Keratinocyte (primary cell): Measurements from ENCODE around the gene NUP160. TPM values are rescaled to one million over a fixed set of nuclear protein-coding genes. Genes with fewer than 3 reads are reported as not detected.
"Not testable (repeated sequence)": the region's sequence is repeated elsewhere in the genome, so short reads cannot be mapped to it uniquely, and the experiment has no call there.

Experiments used
- DNase-seq: peaks from one replicate; pipeline ENCODE4 v3.0.0-alpha.2; 2011; ENCODE audit warnings: low read depth, missing footprints, low spot score
- FAIRE-seq: peaks from 2 replicates; lab custom pipeline; 2011; peaks lifted over from hg19 to GRCh38; lab: Jason Lieb, UNC
- H2AFZ ChIP-seq: 2 replicates; pipeline ENCODE4 v1.6.0; 2012; ENCODE audit warnings: low read length, control low read depth, inconsistent platforms; ENCODE audit not compliant: control insufficient read depth
- H3K27ac ChIP-seq: 2 replicates; pipeline ENCODE4 v1.5.1; 2011; ENCODE audit warnings: low read length; ENCODE audit not compliant: control insufficient read depth, insufficient read depth
- H3K27me3 ChIP-seq: 3 replicates; pipeline ENCODE4 v1.6.0; 2011; ENCODE audit warnings: low read length; ENCODE audit not compliant: control insufficient read depth, insufficient read depth; ENCODE audit errors: extremely low read depth
- H3K36me3 ChIP-seq, 2 experiments: 2 replicates in 1 of 2; 3 replicates in 1 of 2; pipeline ENCODE4 v1.5.1; 2011; ENCODE audit warnings: low read length in 2 of 2, mild to moderate bottlenecking in 1 of 2; ENCODE audit not compliant: control insufficient read depth in 2 of 2, insufficient read depth in 2 of 2; ENCODE audit errors: extremely low read depth in 1 of 2
- H3K4me1 ChIP-seq: 3 replicates; pipeline ENCODE4 v1.5.1; 2011; ENCODE audit warnings: low read length; ENCODE audit not compliant: control insufficient read depth, insufficient read depth; ENCODE audit errors: extremely low read depth
- H3K4me2 ChIP-seq: 3 replicates; pipeline ENCODE4 v1.6.0; 2011; ENCODE audit warnings: low read depth, low read length; ENCODE audit not compliant: control insufficient read depth, insufficient read depth; ENCODE audit errors: extremely low read depth
- H3K4me3 ChIP-seq, 3 experiments: fragments of 200-600 bp in 1 of 3; sonication (generic) in 1 of 3; 2 replicates in 2 of 3; 3 replicates in 1 of 3; pipeline ENCODE4 v1.5.1; 2011 to 2016; ENCODE audit warnings: low read length in 3 of 3, mild to moderate bottlenecking in 3 of 3, control low read depth in 2 of 3, inconsistent platforms in 1 of 3, low read depth in 1 of 3, mixed read lengths in 1 of 3, mixed run types in 1 of 3, moderate library complexity in 1 of 3; ENCODE audit not compliant: control insufficient read depth in 2 of 3, insufficient read depth in 2 of 3; ENCODE audit errors: extremely low read depth in 1 of 3
- H3K79me2 ChIP-seq: 2 replicates; pipeline ENCODE4 v1.6.0; 2012; ENCODE audit warnings: low read length; ENCODE audit not compliant: control insufficient read depth, insufficient read depth
- H3K9ac ChIP-seq: 3 replicates; pipeline ENCODE4 v1.6.0; 2011; ENCODE audit warnings: low read length; ENCODE audit not compliant: control insufficient read depth, insufficient read depth; ENCODE audit errors: extremely low read depth
- H3K9me1 ChIP-seq: 3 replicates; pipeline ENCODE4 v1.6.0; 2011; ENCODE audit warnings: low read length; ENCODE audit not compliant: control insufficient read depth, insufficient read depth; ENCODE audit errors: extremely low read depth
- H3K9me3 ChIP-seq: 2 replicates; pipeline ENCODE4 v1.5.1; 2012; ENCODE audit warnings: low read depth, low read length; ENCODE audit not compliant: control insufficient read depth
- H4K20me1 ChIP-seq: 3 replicates; pipeline ENCODE4 v1.6.0; 2011; ENCODE audit warnings: low read length; ENCODE audit not compliant: control insufficient read depth, insufficient read depth; ENCODE audit errors: extremely low read depth
- CTCF ChIP-seq, 3 experiments: IDR thresholded peaks in 1 of 3; conservative IDR thresholded peaks in 1 of 3; optimal IDR thresholded peaks in 1 of 3; 2 replicates in 2 of 3; 3 replicates in 1 of 3; pipeline versions ENCODE3 to v1.5.1; 2011; ENCODE audit warnings: low read length in 3 of 3, mild to moderate bottlenecking in 3 of 3, moderate library complexity in 2 of 3, control low read depth in 1 of 3, inconsistent platforms in 1 of 3; ENCODE audit not compliant: insufficient read depth in 2 of 3; ENCODE audit errors: extremely low read depth in 1 of 3
- EZH2 ChIP-seq: IDR thresholded peaks from one replicate; pipeline ENCODE4 v1.6.1; 2012; ENCODE audit warnings: inconsistent platforms, mild to moderate bottlenecking, low read length, moderate library complexity
- dilution Hi-C: fragments of 300-500 bp; cut with MboI; formaldehyde crosslinking; loops from one replicate; pipeline ENCODE4 v1.7.0; 2020; ENCODE audit warnings: low sequenced_read_pairs; ENCODE audit not compliant: extremely low pct_ligation_motif_present
- polyA plus RNA-seq, 5 experiments: library from polyadenylated mRNA; depleted of rRNA in 3 of 5; stranded (reverse) in 3 of 5; stranded (forward) in 1 of 5; unstranded in 1 of 5; fragments of >200 nt; gene quantifications; 1 replicate in 1 of 5; 2 replicates in 3 of 5; 3 replicates in 1 of 5; pipeline versions ENCODE4 v1.2.1 to v1.2.3, GENCODE V29; 2011 to 2012; ENCODE audit warnings: missing spikeins in 2 of 5, low read depth in 1 of 5, low replicate concordance in 1 of 5

The NUP160 gene
- polyA plus RNA-seq, 1 donor (not counting 4 experiments of a cell fraction or from before 2014, with no cell fraction given), result 26.6 TPM

DNA sequence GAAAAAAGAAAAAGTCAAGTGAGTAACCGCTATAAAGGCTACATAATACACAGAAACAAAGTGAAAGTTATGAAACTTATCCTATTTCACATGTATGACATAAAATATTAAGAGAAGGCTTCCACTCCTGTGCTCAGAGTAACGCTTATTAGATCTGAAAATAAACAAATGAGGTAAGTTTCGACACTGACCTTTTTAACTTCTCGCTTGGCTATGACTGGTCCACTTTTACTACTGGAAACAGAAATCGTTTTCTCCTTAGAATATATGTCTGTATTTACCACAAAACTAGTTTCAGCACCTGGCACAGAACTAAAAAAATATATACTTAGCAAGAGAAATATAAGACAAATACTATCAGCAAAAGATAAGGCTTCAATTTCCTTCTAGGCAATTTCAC, 97.4 kb downstream of the NUP160 start:
- Histone ChIP-seq H3K27me3 (no peaks in the 10 kb centered on the region), H3K9me3 (no peaks in the 10 kb centered on the region), H3K79me2 (peaks cover 10% of the 10 kb centered on the region), H3K9ac (no peak overlapping the region), H3K9me1 (no peaks in the 10 kb centered on the region), H3K4me2 (no peak overlapping the region), H3K36me3 (peaks cover 21 to 33% of the 10 kb centered on the region in 2 experiments), H4K20me1 (peaks cover 3% of the 10 kb centered on the region), H2AFZ (no peak overlapping the region), H3K27ac (no peak overlapping the region), H3K4me1 (no peaks in the 10 kb centered on the region), H3K4me3 (no peak overlapping the region)
- DNase-seq (no peak), FAIRE-seq (no peak)
- TF ChIP-seq EZH2, result no peak
- TF ChIP-seq CTCF (optimal IDR thresholded peaks at IDR 0.05 in 1 of 3, IDR thresholded peaks at IDR 0.05 in 1 of 3, conservative IDR thresholded peaks at IDR 0.05 in 1 of 3; ENCODE audit: extremely low read depth in 1 of 3, insufficient read depth in 2 of 3, low read length in 3 of 3), result no peak
- dilution Hi-C loops, result no loop called here

- dilution Hi-C loops, H3K4me2 ChIP-seq, H3K4me1 ChIP-seq, H3K4me3 ChIP-seq, H3K9me3 ChIP-seq, H3K27me3 ChIP-seq, FAIRE-seq, DNase-seq, H2AFZ ChIP-seq, H3K79me2 ChIP-seq, H3K9ac ChIP-seq, H4K20me1 ChIP-seq, H3K27ac ChIP-seq, H3K9me1 ChIP-seq: not testable (repeated sequence)
- peaks cover 25 to 31% of the 10 kb centered on the region in 2 experiments for H3K36me3 ChIP-seq
Observed at GRCh38 chr11:47742494-47742893, 105.7 kb downstream of the NUP160 start.

DNA sequence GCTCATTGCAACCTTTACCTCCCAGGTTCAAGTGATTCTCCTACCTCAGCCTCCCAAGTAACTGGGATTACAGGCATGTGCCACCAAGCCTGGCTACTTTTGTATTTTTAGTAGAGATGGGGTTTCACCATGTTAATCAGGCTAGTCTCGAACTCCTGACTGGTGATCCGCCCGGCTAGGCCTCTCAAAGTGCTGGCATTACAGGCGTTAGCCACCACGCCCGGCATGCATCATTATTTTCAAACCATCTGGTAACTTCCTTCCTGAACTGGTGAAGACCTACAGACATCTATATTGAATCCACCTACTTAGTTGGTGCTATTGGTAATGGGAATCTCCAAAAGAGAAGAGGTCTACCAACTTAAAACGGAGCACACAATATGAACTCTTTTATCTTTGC, 110.3 kb downstream of the NUP160 start:
- H3K9me3 ChIP-seq, H2AFZ ChIP-seq, DNase-seq, H4K20me1 ChIP-seq, H3K4me3 ChIP-seq, dilution Hi-C loops, H3K4me2 ChIP-seq, H3K9ac ChIP-seq, H3K9me1 ChIP-seq, H3K79me2 ChIP-seq, H3K27ac ChIP-seq, H3K4me1 ChIP-seq, H3K27me3 ChIP-seq, FAIRE-seq: not testable (repeated sequence)
- peaks cover 24 to 30% of the 10 kb centered on the region in 2 experiments for H3K36me3 ChIP-seq
